ENCODE results near the gene ACTN4.

The ACTN4 gene

DNA sequence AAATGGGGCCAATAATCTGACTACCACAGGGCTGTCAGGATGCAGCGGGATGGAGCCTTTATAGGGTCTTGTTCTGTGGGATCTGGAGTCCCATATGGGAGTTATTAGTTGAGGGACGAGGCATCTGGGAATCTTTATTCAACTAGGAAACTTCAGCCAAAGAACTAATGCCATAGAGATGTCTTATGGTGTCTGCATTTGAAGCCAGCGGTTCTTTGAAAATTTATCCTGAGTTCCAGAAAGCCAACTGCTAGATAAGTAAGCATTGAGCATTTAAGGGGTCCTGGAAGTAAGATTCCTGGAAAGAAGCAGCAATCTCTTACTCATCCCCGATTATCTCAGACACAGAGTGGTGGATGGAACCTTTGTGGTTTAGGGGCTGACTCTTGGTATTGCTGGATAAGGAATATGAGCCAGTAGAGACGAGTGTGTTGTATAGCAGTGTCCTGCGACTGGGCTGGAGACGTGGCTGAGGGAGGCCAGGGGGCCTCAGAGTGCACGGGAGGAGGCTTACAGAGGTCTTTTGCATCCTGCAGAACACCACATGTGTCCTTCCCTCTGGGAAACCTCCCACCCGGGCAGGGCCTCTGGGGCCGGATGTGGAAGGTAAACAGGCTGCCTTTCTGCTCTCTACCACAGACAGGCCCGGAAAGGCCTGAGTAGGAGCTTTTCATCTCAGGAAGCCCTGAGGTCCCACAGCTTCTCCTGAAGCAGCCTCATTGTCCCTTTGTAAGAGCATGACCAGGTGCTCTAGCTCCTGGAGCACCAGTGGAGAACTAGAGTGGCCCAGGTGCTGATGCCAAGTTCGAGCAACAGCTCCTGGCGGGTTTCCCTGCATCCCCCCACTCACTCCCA, 28.8 kb downstream of the ACTN4 start:
- no peak for TF ChIP-seq CTCF (IDR thresholded peaks at IDR 0.05; ENCODE audit: insufficient read depth, low read length, missing control alignments)
- POLR2A ChIA-PET, result no interaction called here
- peak overlapping the region; percentile 3; the same call in 1 of the 2 replicates for H3K4me3 ChIP-seq (ENCODE audit: low read depth, low read length)
- CTCF ChIA-PET, result interaction anchor here (1.0 kb wide), 1 partner anchor 302 kb away, joined by 3 read pairs; the partner anchor contains the start of gene PSMD8
- DNase-seq (ENCODE audit: low read depth, low spot score), result no peak

GRCh38 chr19:38676878-38677646, 29.6 kb downstream of the ACTN4 start:
- H3K4me3 ChIP-seq (ENCODE audit: low read depth, low read length), result no peak overlapping the region
- ChIA-PET CTCF (interaction anchor here (1.0 kb wide), 1 partner anchor 303 kb away, joined by 3 read pairs; the partner anchor contains the start of gene PSMD8), POLR2A (no interaction called here)
- TF ChIP-seq CTCF (IDR thresholded peaks at IDR 0.05; ENCODE audit: insufficient read depth, low read length, missing control alignments), result no peak
- DNase-seq (ENCODE audit: low read depth, low spot score), result no peak

DNA sequence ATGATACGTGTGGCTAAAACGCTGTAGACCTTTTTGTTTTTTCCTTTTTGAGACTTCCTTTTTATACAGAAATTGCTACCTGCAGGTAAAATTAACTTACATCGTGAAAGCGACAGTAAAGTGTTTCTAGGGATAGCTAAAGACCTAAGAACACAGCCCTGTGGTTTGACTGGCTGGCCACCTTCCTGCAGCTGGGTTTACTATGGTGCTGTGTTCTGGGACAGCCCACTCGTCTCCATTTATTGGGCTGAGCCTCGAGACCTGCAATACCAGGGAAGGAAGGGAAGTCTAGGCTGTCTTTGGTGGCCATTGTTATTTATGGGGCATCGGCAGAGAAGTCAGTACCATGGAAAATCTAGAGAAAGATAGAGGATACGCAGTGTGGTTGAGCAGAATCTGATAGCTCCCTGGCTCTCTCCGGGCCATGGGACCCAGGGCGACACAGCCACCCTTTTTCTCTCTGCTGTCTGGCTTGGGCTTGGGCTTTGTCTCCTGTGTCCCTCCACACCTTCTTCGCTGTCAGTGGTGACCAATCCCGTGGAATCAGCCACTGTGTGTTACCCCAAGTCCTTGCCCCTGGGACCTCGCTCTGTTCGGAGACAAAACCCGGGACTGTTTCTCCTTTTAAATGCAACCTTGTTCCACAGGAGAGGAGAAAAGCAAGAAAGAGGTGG, 30.9 kb downstream of the ACTN4 start:
- DNase-seq (ENCODE audit: low read depth, low spot score), result no peak
- no peak for TF ChIP-seq CTCF (IDR thresholded peaks at IDR 0.05; ENCODE audit: insufficient read depth, low read length, missing control alignments)
- POLR2A ChIA-PET, result interaction anchor here (0.6 kb wide), 1 partner anchor 152 kb away, joined by 4 read pairs; no protein-coding TSS in a partner anchor
- CTCF ChIA-PET, result interaction anchor here (1.1 to 1.4 kb wide), 2 partner anchors 11 to 14 kb away, joined by 3 to 4 read pairs; no protein-coding TSS in a partner anchor
- no peak overlapping the region for H3K4me3 ChIP-seq (ENCODE audit: low read depth, low read length)

- ChIA-PET POLR2A (no interaction called here), CTCF (interaction anchor here (1.4 kb wide), 1 partner anchor 12 kb away, joined by 4 read pairs; no protein-coding TSS in a partner anchor)
- H3K4me3 ChIP-seq (ENCODE audit: low read depth, low read length), result no peak overlapping the region
- TF ChIP-seq CTCF (IDR thresholded peaks at IDR 0.05; ENCODE audit: insufficient read depth, low read length, missing control alignments), result no peak
- DNase-seq (ENCODE audit: low read depth, low spot score), result no peak
Observed at GRCh38 chr19:38678891-38679494, 31.5 kb downstream of the ACTN4 start.

DNA sequence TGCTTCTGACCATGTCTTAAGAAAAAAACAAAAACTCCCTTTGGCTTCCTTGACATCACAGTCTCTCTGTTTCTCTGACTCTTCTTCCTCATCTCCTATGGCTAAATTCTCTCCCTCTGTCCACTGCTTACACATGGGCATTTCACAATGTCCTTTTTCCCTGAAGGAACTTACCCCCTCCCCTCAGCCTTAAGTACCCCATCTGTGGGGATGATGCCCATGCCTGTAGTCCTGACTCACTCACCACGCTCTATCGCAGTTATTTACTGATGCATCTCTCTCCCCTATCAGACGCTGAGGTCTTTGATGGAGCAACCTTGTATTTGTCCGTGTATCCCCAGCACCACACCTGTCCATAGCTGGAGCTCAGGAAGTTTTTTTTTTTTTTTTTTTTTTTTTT, 32.4 kb downstream of the ACTN4 start:
- no peak for DNase-seq (ENCODE audit: low read depth, low spot score)
- no peak for TF ChIP-seq CTCF (IDR thresholded peaks at IDR 0.05; ENCODE audit: insufficient read depth, low read length, missing control alignments)
- H3K4me3 ChIP-seq (ENCODE audit: low read depth, low read length), result no peak overlapping the region
- ChIA-PET POLR2A (no interaction called here), CTCF (interaction anchor here (1.3 to 1.4 kb wide), 2 partner anchors 11 to 13 kb away, joined by 4 to 5 read pairs; no protein-coding TSS in a partner anchor)

Data from AG04449 (cell line).